ENCODE results near the gene DOCK1. TPM values are rescaled to one million over a fixed set of nuclear protein-coding genes. Genes with fewer than 3 reads are reported as not detected.

The DOCK1 gene
- total RNA-seq, 2 donors from 2014 or later: 72.4 to 89.3 TPM

GRCh38 chr10:127444155-127444554 lies 538.9 kb downstream of the DOCK1 start:
- no peak overlapping the region for H3K27ac Mint-ChIP-seq
- H3K4me3 Mint-ChIP-seq: no peak overlapping the region

GRCh38 chr10:127447197-127447596 lies 542.0 kb downstream of the DOCK1 start:
- Mint-ChIP-seq H3K4me3 (no peak overlapping the region), H3K4me1 (peaks cover 3% of the 10 kb centered on the region), H3K9me3 (no peaks in the 10 kb centered on the region), H3K27ac (no peak overlapping the region), H3K36me3 (ENCODE audit: low read depth) (peaks cover 78% of the 10 kb centered on the region), H3K27me3 (ENCODE audit: insufficient read depth) (no peaks in the 10 kb centered on the region)
- 92% methylated on average over 8 to 17 of the region's 17 CpGs for WGBS, 2 experiments (ENCODE audit: insufficient coverage in 1 of 2, insufficient read length in 1 of 2)
- TF ChIP-seq CTCF (conservative IDR thresholded peaks at IDR 0.05): no peak
- H3K36me3 ChIP-seq (ENCODE audit: control insufficient read depth, insufficient read depth, low read length): peaks cover 37% of the 10 kb centered on the region
- H3K4me1 ChIP-seq (ENCODE audit: control insufficient read depth, insufficient read depth, low read length): no peaks in the 10 kb centered on the region
- no peak for DNase-seq
- no peak overlapping the region for H3K27ac ChIP-seq (ENCODE audit: low read depth, low read length)
- no peak overlapping the region for H3K9ac ChIP-seq (ENCODE audit: extremely low read depth, low read length, poor library complexity, severe bottlenecking)
- no peaks in the 10 kb centered on the region for H3K9me3 ChIP-seq (ENCODE audit: control insufficient read depth, low read length)
- no peaks in the 10 kb centered on the region for H3K27me3 ChIP-seq (ENCODE audit: control insufficient read depth, insufficient read depth, low read length, poor library complexity, severe bottlenecking)
- no peak overlapping the region for H3K4me3 ChIP-seq (ENCODE audit: low read length)

More at GRCh38 chr10:127444155-127444554, 538.9 kb downstream of the DOCK1 start:
- DNase-seq: no peak
- Mint-ChIP-seq H3K4me1 (peaks cover 3% of the 10 kb centered on the region), H3K27me3 (ENCODE audit: insufficient read depth) (no peaks in the 10 kb centered on the region), H3K36me3 (ENCODE audit: low read depth) (peaks cover 85% of the 10 kb centered on the region), H3K9me3 (no peaks in the 10 kb centered on the region)
- H3K9ac ChIP-seq (ENCODE audit: extremely low read depth, low read length, poor library complexity, severe bottlenecking): no peak overlapping the region
- no peak overlapping the region for H3K27ac ChIP-seq (ENCODE audit: low read depth, low read length)
- peaks cover 24% of the 10 kb centered on the region for H3K36me3 ChIP-seq (ENCODE audit: control insufficient read depth, insufficient read depth, low read length)
- no peak overlapping the region for H3K4me3 ChIP-seq (ENCODE audit: low read length)
- no peaks in the 10 kb centered on the region for H3K27me3 ChIP-seq (ENCODE audit: control insufficient read depth, insufficient read depth, low read length, poor library complexity, severe bottlenecking)
- no peaks in the 10 kb centered on the region for H3K4me1 ChIP-seq (ENCODE audit: control insufficient read depth, insufficient read depth, low read length)
- WGBS, 2 experiments (ENCODE audit: insufficient coverage in 1 of 2, insufficient read length in 1 of 2): 94 to 95% methylated on average over 6 to 13 of the region's 13 CpGs
- TF ChIP-seq CTCF (conservative IDR thresholded peaks at IDR 0.05): no peak
- no peaks in the 10 kb centered on the region for H3K9me3 ChIP-seq (ENCODE audit: control insufficient read depth, low read length)

GRCh38 chr10:127449490-127449889 lies 544.3 kb downstream of the DOCK1 start:
- no peak overlapping the region for H3K27ac Mint-ChIP-seq
- Histone ChIP-seq H3K9me3 (ENCODE audit: control insufficient read depth, low read length) (no peaks in the 10 kb centered on the region), H3K27ac (ENCODE audit: low read depth, low read length) (no peak overlapping the region), H3K4me1 (ENCODE audit: control insufficient read depth, insufficient read depth, low read length) (no peaks in the 10 kb centered on the region), H3K27me3 (ENCODE audit: control insufficient read depth, insufficient read depth, low read length, poor library complexity, severe bottlenecking) (no peaks in the 10 kb centered on the region), H3K36me3 (ENCODE audit: control insufficient read depth, insufficient read depth, low read length) (peaks cover 41% of the 10 kb centered on the region), H3K9ac (ENCODE audit: extremely low read depth, low read length, poor library complexity, severe bottlenecking) (no peak overlapping the region), H3K4me3 (ENCODE audit: low read length) (no peak overlapping the region)
- H3K9me3 Mint-ChIP-seq: no peaks in the 10 kb centered on the region
- H3K36me3 Mint-ChIP-seq (ENCODE audit: low read depth): peaks cover 62% of the 10 kb centered on the region
- peaks cover 3% of the 10 kb centered on the region for H3K4me1 Mint-ChIP-seq
- 87 to 89% methylated on average over 3 of the region's 3 CpGs for WGBS, 2 experiments (ENCODE audit: insufficient coverage in 1 of 2, insufficient read length in 1 of 2)
- no peak for DNase-seq
- TF ChIP-seq CTCF (conservative IDR thresholded peaks at IDR 0.05): no peak
- H3K4me3 Mint-ChIP-seq: no peak overlapping the region
- H3K27me3 Mint-ChIP-seq (ENCODE audit: insufficient read depth): no peaks in the 10 kb centered on the region

All from endodermal cell (in vitro differentiated cells).